GM18867 (cell line): ENCODE measurements around the gene CEP128.

Experiments
- ATAC-seq: cut with Tn5 transposase; IDR thresholded peaks from one replicate; pipeline ENCODE4 v1.9.1; 2021; ENCODE audit warnings: mild to moderate bottlenecking, moderate library complexity; ENCODE audit not compliant: unreplicated experiment

Gene CEP128

GRCh38 chr14:80624581-80624980 lies 317.0 kb downstream of the CEP128 start:
- no peak for ATAC-seq

- peak; percentile 92 for ATAC-seq
Measured at GRCh38 chr14:80621701-80622100, 319.8 kb downstream of the CEP128 start.

- ATAC-seq: no peak
Measured at GRCh38 chr14:80620434-80620833, 321.1 kb downstream of the CEP128 start.

- no peak for ATAC-seq
Measured at GRCh38 chr14:80618751-80619329, 322.7 kb downstream of the CEP128 start.

GRCh38 chr14:80615831-80616230 lies 325.7 kb downstream of the CEP128 start:
- peak; percentile 99 for ATAC-seq

GRCh38 chr14:80609055-80609454 lies 332.5 kb downstream of the CEP128 start:
- no peak for ATAC-seq

GRCh38 chr14:80608563-80608962 lies 333.0 kb downstream of the CEP128 start:
- no peak for ATAC-seq

GRCh38 chr14:80607430-80608190 lies 333.9 kb downstream of the CEP128 start:
- ATAC-seq: no peak

- ATAC-seq: no peak
Measured at GRCh38 chr14:80606347-80606772, 335.2 kb downstream of the CEP128 start.

GRCh38 chr14:80605536-80605935 lies 336.0 kb downstream of the CEP128 start:
- ATAC-seq: no peak

GRCh38 chr14:80602946-80603345 lies 338.6 kb downstream of the CEP128 start:
- no peak for ATAC-seq

- peak; percentile 96 for ATAC-seq
Measured at GRCh38 chr14:80587096-80587724, 354.3 kb downstream of the CEP128 start.

GRCh38 chr14:80586131-80586530 lies 355.4 kb downstream of the CEP128 start:
- ATAC-seq: no peak

- ATAC-seq: no peak
Measured at GRCh38 chr14:80585506-80585835, 356.1 kb downstream of the CEP128 start.

- no peak for ATAC-seq
Measured at GRCh38 chr14:80584744-80585505, 356.6 kb downstream of the CEP128 start.

GRCh38 chr14:80577599-80577998 lies 363.9 kb downstream of the CEP128 start:
- no peak for ATAC-seq

- ATAC-seq: no peak
Measured at GRCh38 chr14:80576401-80576800, 365.1 kb downstream of the CEP128 start.

GRCh38 chr14:80575763-80576162 lies 365.8 kb downstream of the CEP128 start:
- ATAC-seq: peak; percentile 75

GRCh38 chr14:80572666-80573065 lies 368.9 kb downstream of the CEP128 start:
- ATAC-seq: no peak

GRCh38 chr14:80570930-80571298 lies 370.6 kb downstream of the CEP128 start:
- no peak for ATAC-seq

- ATAC-seq: peak; percentile 82
Measured at GRCh38 chr14:80567905-80568536, 373.5 kb downstream of the CEP128 start.
